HG03060 (cell line): Measurements from ENCODE around the gene ICOSLG.
"Not testable (repeated sequence)": the region's sequence is repeated elsewhere in the genome, so short reads cannot be mapped to it uniquely, and the experiment has no call there.

Source experiments
- ATAC-seq: cut with Tn5 transposase; IDR thresholded peaks from one replicate; pipeline ENCODE4 v1.9.1; 2021; ENCODE audit warnings: low read depth, moderate number of reproducible peaks; ENCODE audit not compliant: unreplicated experiment

ICOSLG gene

GRCh38 chr21:44190349-44191271 is 50.1 kb downstream of the ICOSLG start:
- ATAC-seq: not testable (repeated sequence)

- not testable (repeated sequence) for ATAC-seq
These were observed 55.9 kb downstream of the ICOSLG start for GRCh38 chr21:44184862-44185261.

- ATAC-seq: not testable (repeated sequence)
These were observed 58.5 kb downstream of the ICOSLG start for GRCh38 chr21:44182202-44182601.

GRCh38 chr21:44181506-44181905 is 59.2 kb downstream of the ICOSLG start:
- not testable (repeated sequence) for ATAC-seq

DNA sequence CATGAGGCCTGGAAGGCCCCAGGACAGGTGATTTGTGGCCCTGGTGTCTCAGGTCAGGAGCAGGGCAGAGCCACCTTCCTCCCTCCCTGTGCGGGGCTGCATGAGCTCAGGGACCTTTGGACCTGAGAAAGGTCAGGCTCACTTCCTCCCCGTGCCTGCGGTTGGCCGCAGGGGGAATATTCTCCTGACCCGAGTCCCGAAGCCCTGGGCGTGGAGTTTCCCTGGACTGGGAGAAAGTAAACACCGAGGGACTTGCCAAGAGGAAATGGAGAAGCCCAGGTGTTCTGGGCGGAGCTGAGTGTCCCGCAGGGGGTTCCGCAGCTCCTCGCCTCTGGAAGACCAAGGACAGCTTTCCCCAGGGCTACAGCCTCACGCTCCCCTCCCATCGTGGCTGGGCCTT is 64.6 kb downstream of the ICOSLG start:
- ATAC-seq: not testable (repeated sequence)

DNA sequence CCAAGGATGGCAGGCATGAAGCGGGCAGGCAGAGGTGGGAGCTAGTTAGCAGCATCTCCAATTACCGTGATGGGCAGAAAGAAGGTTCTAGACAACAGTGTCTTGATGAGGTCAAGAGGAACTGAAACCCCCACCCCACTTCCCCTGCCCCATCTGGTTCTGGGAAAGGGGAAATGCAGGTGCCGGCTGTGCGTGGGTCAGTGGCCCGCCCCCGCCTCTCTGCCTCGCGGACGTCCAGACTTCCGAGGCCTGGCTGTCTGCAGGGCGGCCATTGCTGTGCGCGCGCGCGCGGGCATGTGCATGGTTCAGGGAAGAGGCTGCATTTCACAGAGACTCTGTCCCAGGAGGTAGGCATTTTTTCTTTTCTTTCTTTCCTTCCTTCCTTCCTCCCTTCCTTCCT is 65.6 kb downstream of the ICOSLG start:
- not testable (repeated sequence) for ATAC-seq
